Upper lobe of right lung (tissue), 1 donor: Measurements from ENCODE around the gene RAB37. TPM values are rescaled to one million over a fixed set of nuclear protein-coding genes. Genes with fewer than 3 reads are reported as not detected.
A peak's percentile ranks its signal among the peaks of the same experiment; 100 is the strongest.

ENCODE experiments used
- ATAC-seq: fragments of 200-7000 bp; cut with Tn5 transposase; one replicate; pipeline ENCODE4 v1.9.1; 2020; ENCODE audit warnings: mild to moderate bottlenecking, moderate library complexity
- DNase-seq: peaks from one replicate; pipeline ENCODE4 v3.0.0-alpha.2; 2020
- H3K27ac ChIP-seq: fragments of 200-600 bp; one replicate; pipeline ENCODE4 v1.8.0; 2022
- H3K27me3 ChIP-seq: fragments of 200-600 bp; one replicate; pipeline ENCODE4 v1.8.0; 2022; ENCODE audit warnings: mild to moderate bottlenecking
- H3K36me3 ChIP-seq: fragments of 200-600 bp; one replicate; pipeline ENCODE4 v1.8.0; 2022
- H3K4me1 ChIP-seq: fragments of 200-600 bp; one replicate; pipeline ENCODE4 v1.8.0; 2022
- H3K4me3 ChIP-seq: fragments of 200-600 bp; one replicate; pipeline ENCODE4 v1.8.0; 2022; ENCODE audit warnings: mild to moderate bottlenecking
- H3K9me3 ChIP-seq: fragments of 200-600 bp; one replicate; pipeline ENCODE4 v1.8.0; 2022
- intact Hi-C: fragments of 100-400 bp; cut with DNase I; formaldehyde crosslinking; loops from one replicate; pipeline ENCODE4 v1.11.0; 2022
- total RNA-seq: library from RNA; stranded (reverse); fragmentation: NEBNext Ultra II Directional; extraction: Animal tissue kit (Norgen Biotek cat#: 25700); gene quantifications from one replicate; pipeline ENCODE4 v1.2.1, GENCODE V29; 2021
- TF ChIP-seq, protein P1 (sequence below): fragments of 200-600 bp; IDR thresholded peaks from one replicate; pipeline ENCODE4 v1.8.0; 2022; ENCODE audit warnings: antibody characterized with exemption
- donor health status: DM: no; HTN: yes; CAD: no; lungs with severe emphysema.

The RAB37 gene
- total RNA-seq, 1 donor from 2014 or later = 6.8 TPM

DNA sequence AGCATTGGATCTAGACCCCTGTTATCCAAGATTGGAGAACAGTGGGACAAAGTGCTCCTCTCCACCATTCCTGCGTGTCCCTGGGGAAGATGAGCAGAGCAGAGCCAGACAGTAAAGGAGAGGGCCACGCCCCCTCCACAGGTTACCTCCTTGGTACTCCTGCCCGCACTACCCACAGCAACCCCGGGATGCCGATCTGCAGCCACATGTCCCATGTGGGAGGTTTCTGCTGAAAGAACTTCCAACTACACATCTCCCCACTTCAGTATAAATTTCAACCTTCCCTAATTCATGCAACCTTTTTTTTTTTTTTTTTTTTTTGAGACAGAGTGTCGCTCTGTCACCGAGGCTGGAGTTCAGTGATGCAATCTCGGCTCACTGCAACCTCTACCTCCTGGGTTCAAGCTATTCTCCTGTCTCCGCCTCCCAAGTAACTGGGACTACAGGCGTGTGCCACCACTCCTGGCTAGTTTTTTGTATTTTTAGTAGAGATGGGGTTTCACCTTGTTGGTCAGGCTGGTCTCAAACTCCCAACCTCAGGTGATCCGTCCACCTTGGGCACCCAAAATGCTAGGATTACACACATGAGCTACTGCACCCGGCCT, 2.3 kb downstream of the RAB37 start:
- H3K9me3 ChIP-seq = no peaks in the 10 kb centered on the region
- intact Hi-C loops = no loop called here
- TF ChIP-seq, protein P1, sequence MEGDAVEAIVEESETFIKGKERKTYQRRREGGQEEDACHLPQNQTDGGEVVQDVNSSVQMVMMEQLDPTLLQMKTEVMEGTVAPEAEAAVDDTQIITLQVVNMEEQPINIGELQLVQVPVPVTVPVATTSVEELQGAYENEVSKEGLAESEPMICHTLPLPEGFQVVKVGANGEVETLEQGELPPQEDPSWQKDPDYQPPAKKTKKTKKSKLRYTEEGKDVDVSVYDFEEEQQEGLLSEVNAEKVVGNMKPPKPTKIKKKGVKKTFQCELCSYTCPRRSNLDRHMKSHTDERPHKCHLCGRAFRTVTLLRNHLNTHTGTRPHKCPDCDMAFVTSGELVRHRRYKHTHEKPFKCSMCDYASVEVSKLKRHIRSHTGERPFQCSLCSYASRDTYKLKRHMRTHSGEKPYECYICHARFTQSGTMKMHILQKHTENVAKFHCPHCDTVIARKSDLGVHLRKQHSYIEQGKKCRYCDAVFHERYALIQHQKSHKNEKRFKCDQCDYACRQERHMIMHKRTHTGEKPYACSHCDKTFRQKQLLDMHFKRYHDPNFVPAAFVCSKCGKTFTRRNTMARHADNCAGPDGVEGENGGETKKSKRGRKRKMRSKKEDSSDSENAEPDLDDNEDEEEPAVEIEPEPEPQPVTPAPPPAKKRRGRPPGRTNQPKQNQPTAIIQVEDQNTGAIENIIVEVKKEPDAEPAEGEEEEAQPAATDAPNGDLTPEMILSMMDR = no peak
- no peaks in the 10 kb centered on the region for H3K36me3 ChIP-seq
- DNase-seq = no peak
- no peak overlapping the region for H3K27ac ChIP-seq
- no peak for ATAC-seq
- H3K4me3 ChIP-seq = no peak overlapping the region
- H3K27me3 ChIP-seq = peaks cover 29% of the 10 kb centered on the region
- peaks cover 48% of the 10 kb centered on the region for H3K4me1 ChIP-seq

DNA sequence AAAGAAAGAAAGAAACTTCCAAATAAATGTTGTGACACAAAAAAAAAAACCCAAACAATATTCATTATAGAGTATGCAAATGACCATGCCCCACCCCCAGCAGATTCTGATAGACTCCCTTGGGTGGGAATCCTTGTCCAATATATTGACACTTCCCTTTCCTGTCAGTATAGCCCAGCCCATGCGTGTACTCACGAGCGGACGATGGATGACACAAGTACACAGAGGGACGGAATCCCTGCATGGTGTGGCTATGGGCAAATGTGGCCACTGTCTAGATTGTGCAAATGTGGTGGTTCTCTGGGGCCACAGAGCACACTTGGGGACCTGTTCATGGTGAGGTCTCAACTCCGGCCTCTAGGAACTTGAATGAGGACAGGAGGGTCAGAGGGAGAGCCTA, 3.1 kb downstream of the RAB37 start:
- peaks cover 29% of the 10 kb centered on the region for H3K27me3 ChIP-seq
- H3K9me3 ChIP-seq = no peaks in the 10 kb centered on the region
- no peak overlapping the region for H3K27ac ChIP-seq
- no peak overlapping the region for H3K4me3 ChIP-seq
- no peak for DNase-seq
- no peak for ATAC-seq
- no peaks in the 10 kb centered on the region for H3K36me3 ChIP-seq
- TF ChIP-seq, protein P1 = no peak
- intact Hi-C loops = loop anchor here (10.0 kb wide), 1 partner anchor 125 kb away; no protein-coding TSS in a partner anchor
- peaks cover 56% of the 10 kb centered on the region for H3K4me1 ChIP-seq

GRCh38 chr17:74740641-74741387, 3.8 kb downstream of the RAB37 start:
- H3K27ac ChIP-seq = no peak overlapping the region
- H3K27me3 ChIP-seq = peaks cover 29% of the 10 kb centered on the region
- no peaks in the 10 kb centered on the region for H3K36me3 ChIP-seq
- intact Hi-C loops = loop anchor here (10.0 kb wide), 1 partner anchor 124 kb away; no protein-coding TSS in a partner anchor
- H3K4me3 ChIP-seq = no peak overlapping the region
- peaks cover 60% of the 10 kb centered on the region for H3K4me1 ChIP-seq
- DNase-seq (no peak), ATAC-seq (no peak)
- TF ChIP-seq, protein P1 = no peak
- H3K9me3 ChIP-seq = no peaks in the 10 kb centered on the region

DNA sequence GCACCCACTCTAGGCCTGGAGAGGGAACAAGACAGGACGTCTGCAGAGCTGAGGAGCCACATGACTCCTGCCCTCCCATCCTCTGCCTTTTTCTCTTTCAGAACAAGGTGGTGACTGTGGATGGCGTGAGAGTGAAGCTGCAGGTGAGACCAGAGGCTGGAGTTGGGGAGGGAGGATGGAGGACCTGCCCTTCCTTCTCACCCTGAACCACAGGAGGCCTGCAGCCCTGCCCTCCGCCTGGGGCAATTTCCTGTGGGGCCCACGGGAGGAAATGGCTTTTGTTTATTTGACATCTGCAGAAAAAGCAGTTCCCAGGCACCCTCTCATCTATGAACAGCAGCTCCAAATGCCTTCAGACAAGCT, 5.1 kb downstream of the RAB37 start:
- Histone ChIP-seq H3K27ac (peak overlapping the region; percentile 36), H3K36me3 (no peaks in the 10 kb centered on the region), H3K4me3 (no peak overlapping the region), H3K9me3 (no peaks in the 10 kb centered on the region), H3K27me3 (peaks cover 29% of the 10 kb centered on the region), H3K4me1 (peaks cover 60% of the 10 kb centered on the region)
- DNase-seq = no peak
- ATAC-seq = no peak
- TF ChIP-seq, protein P1 = no peak
- intact Hi-C loops = loop anchor here (10.0 kb wide), 1 partner anchor 123 kb away; no protein-coding TSS in a partner anchor

GRCh38 chr17:74742978-74743545, 6.0 kb downstream of the RAB37 start:
- Histone ChIP-seq H3K4me1 (peaks cover 59% of the 10 kb centered on the region), H3K27ac (peak overlapping the region; percentile 36)
- intact Hi-C loops = loop anchor here (10.0 kb wide), 1 partner anchor 122 kb away; no protein-coding TSS in a partner anchor

More at GRCh38 chr17:74742978-74743545, 6.0 kb downstream of the RAB37 start:
- no peak for DNase-seq
- no peaks in the 10 kb centered on the region for H3K9me3 ChIP-seq
- TF ChIP-seq, protein P1 = no peak
- H3K4me3 ChIP-seq = no peak overlapping the region
- no peak for ATAC-seq
- H3K27me3 ChIP-seq = peaks cover 25% of the 10 kb centered on the region
- no peaks in the 10 kb centered on the region for H3K36me3 ChIP-seq
